Measurements from ENCODE around the gene SCOC. TPM values are rescaled to one million over a fixed set of nuclear protein-coding genes. Genes with fewer than 3 reads are reported as not detected.

The SCOC gene
- total and polyA plus RNA-seq, 9 of the 15 experiments (the other 6 are each of a cell fraction or from before 2014, with no cell fraction given), result 16.8 to 110 (median 46.7) TPM

DNA sequence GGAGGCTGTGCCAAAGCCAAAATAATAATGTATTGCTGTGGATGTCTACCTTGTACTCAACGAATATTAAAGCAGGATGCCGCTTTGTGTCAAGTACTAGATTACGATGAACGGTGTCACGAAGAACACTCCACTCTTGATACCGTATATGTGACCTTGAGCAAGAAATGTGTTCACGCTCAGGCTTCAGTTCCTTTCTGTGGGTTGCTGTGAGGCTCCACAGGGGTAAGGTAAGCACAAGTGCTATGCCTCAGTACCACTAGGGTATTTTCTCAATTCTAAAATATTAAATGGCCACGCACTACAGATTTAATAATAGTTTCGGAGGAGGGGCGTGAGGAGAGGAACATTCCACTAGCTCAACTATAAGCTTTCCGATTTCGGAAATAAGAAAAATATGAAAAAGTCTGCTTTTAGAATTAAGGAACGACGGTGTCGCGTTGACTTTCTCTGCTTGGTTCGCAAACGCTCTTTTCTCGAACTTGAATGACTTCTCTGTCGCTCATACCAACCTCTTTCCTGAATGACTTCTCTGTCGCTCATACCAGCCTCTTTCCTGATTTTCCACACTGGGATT is 607 bp upstream of the SCOC start (continued):
- TF ChIP-seq POLR2AphosphoS5 (IDR thresholded peaks at IDR 0.05; ENCODE audit: control insufficient read depth, insufficient read depth, low read depth, low read length) (no peak), GMEB1 (CRISPR knock-in tag; IDR thresholded peaks at IDR 0.05) (no peak), ZNF12 (CRISPR knock-in tag; IDR thresholded peaks at IDR 0.05) (no peak), PCBP2 (IDR thresholded peaks at IDR 0.05; ENCODE audit: low read depth, low read length, poor library complexity, severe bottlenecking) (no peak), ZNF175 (CRISPR knock-in tag; IDR thresholded peaks at IDR 0.05; ENCODE audit: low read depth) (no peak), ZNF740 (CRISPR knock-in tag; IDR thresholded peaks at IDR 0.05) (no peak), ZNF740 (tag; IDR thresholded peaks at IDR 0.05) (no peak), DDX20 (tag; IDR thresholded peaks at IDR 0.05; ENCODE audit: low read depth) (no peak), WHSC1 (IDR thresholded peaks at IDR 0.05; ENCODE audit: low read length) (no peak), TRIM28 (IDR thresholded peaks at IDR 0.05) (0 out of 2 replicates have a peak, but pooled peaks have one; percentile 32), TCF3 (CRISPR knock-in tag; IDR thresholded peaks at IDR 0.05) (no peak), ZNF512 (tag; IDR thresholded peaks at IDR 0.05) (no peak), MTA1 (IDR thresholded peaks at IDR 0.05; ENCODE audit: borderline replicate concordance) (no peak), ZNF444 (CRISPR knock-in tag; IDR thresholded peaks at IDR 0.05) (no peak), CEBPB (tag; IDR thresholded peaks at IDR 0.05) (no peak)
